Measurements from ENCODE around the gene RASA3. TPM values are rescaled to one million over a fixed set of nuclear protein-coding genes. Genes with fewer than 3 reads are reported as not detected.

RASA3 gene
- total RNA-seq, 2 donors from 2014 or later: 8.6 to 12.5 TPM

- Histone ChIP-seq H3K9me3 (no peaks in the 10 kb centered on the region), H3K4me3 (no peak overlapping the region), H3K4me1 (replicated peaks) (no peaks in the 10 kb centered on the region), H3K36me3 (no peaks in the 10 kb centered on the region), H3K27ac (no peak overlapping the region), H3K27me3 (replicated peaks; ENCODE audit: insufficient read depth) (no peaks in the 10 kb centered on the region)
- intact Hi-C loops (cut with DNase I): no loop called here
- no peak for DNase-seq (ENCODE audit: low spot score)
- WGBS: 80% methylated on average over 26 of the region's 28 CpGs
- TF ChIP-seq POLR2A (IDR thresholded peaks at IDR 0.05) (no peak), CTCF (IDR thresholded peaks at IDR 0.05) (no peak), POLR2AphosphoS5 (IDR thresholded peaks at IDR 0.05) (no peak)
Observed at GRCh38 chr13:113939129-113939943, 193.1 kb downstream of the RASA3 start.

GRCh38 chr13:113938716-113939115, 193.7 kb downstream of the RASA3 start:
- intact Hi-C loops (cut with DNase I): no loop called here
- Histone ChIP-seq H3K27ac (no peak overlapping the region), H3K36me3 (no peaks in the 10 kb centered on the region), H3K27me3 (replicated peaks; ENCODE audit: insufficient read depth) (no peaks in the 10 kb centered on the region), H3K4me1 (replicated peaks) (no peaks in the 10 kb centered on the region), H3K4me3 (no peak overlapping the region), H3K9me3 (no peaks in the 10 kb centered on the region)
- DNase-seq (ENCODE audit: low spot score): no peak
- 44% methylated on average over 11 of the region's 11 CpGs for WGBS
- TF ChIP-seq POLR2AphosphoS5 (IDR thresholded peaks at IDR 0.05) (no peak), CTCF (IDR thresholded peaks at IDR 0.05) (no peak), POLR2A (IDR thresholded peaks at IDR 0.05) (no peak)

GRCh38 chr13:113938246-113938645, 194.2 kb downstream of the RASA3 start:
- Histone ChIP-seq H3K27me3 (replicated peaks; ENCODE audit: insufficient read depth) (no peaks in the 10 kb centered on the region), H3K27ac (no peak overlapping the region)
- intact Hi-C loops (cut with DNase I): no loop called here

GRCh38 chr13:113937527-113938180, 194.8 kb downstream of the RASA3 start:
- intact Hi-C loops (cut with DNase I): no loop called here
- H3K36me3 ChIP-seq: no peaks in the 10 kb centered on the region
- H3K27ac ChIP-seq: no peak overlapping the region
- DNase-seq (ENCODE audit: low spot score): no peak
- 79% methylated on average over 20 of the region's 20 CpGs for WGBS
- H3K4me3 ChIP-seq: no peak overlapping the region
- no peaks in the 10 kb centered on the region for H3K9me3 ChIP-seq
- no peaks in the 10 kb centered on the region for H3K27me3 ChIP-seq (replicated peaks; ENCODE audit: insufficient read depth)
- no peak for TF ChIP-seq POLR2A (IDR thresholded peaks at IDR 0.05)
- TF ChIP-seq CTCF (IDR thresholded peaks at IDR 0.05): no peak
- TF ChIP-seq POLR2AphosphoS5 (IDR thresholded peaks at IDR 0.05): no peak
- H3K4me1 ChIP-seq (replicated peaks): no peaks in the 10 kb centered on the region

More at GRCh38 chr13:113938246-113938645, 194.2 kb downstream of the RASA3 start:
- H3K4me3 ChIP-seq: no peak overlapping the region
- no peaks in the 10 kb centered on the region for H3K36me3 ChIP-seq
- no peaks in the 10 kb centered on the region for H3K9me3 ChIP-seq
- DNase-seq (ENCODE audit: low spot score): no peak
- no peak for TF ChIP-seq CTCF (IDR thresholded peaks at IDR 0.05)
- no peak for TF ChIP-seq POLR2AphosphoS5 (IDR thresholded peaks at IDR 0.05)
- TF ChIP-seq POLR2A (IDR thresholded peaks at IDR 0.05): no peak
- no peaks in the 10 kb centered on the region for H3K4me1 ChIP-seq (replicated peaks)
- 39% methylated on average over 7 of the region's 7 CpGs for WGBS
